HG02938 (cell line): Measurements from ENCODE around the gene RASL10A.
"Not testable (repeated sequence)": the region's sequence is repeated elsewhere in the genome, so short reads cannot be mapped to it uniquely, and the experiment has no call there.

Experiments used
- ATAC-seq: cut with Tn5 transposase; IDR thresholded peaks from one replicate; pipeline ENCODE4 v1.9.1; 2021; ENCODE audit warnings: mild to moderate bottlenecking, moderate library complexity; ENCODE audit not compliant: unreplicated experiment

RASL10A gene

DNA sequence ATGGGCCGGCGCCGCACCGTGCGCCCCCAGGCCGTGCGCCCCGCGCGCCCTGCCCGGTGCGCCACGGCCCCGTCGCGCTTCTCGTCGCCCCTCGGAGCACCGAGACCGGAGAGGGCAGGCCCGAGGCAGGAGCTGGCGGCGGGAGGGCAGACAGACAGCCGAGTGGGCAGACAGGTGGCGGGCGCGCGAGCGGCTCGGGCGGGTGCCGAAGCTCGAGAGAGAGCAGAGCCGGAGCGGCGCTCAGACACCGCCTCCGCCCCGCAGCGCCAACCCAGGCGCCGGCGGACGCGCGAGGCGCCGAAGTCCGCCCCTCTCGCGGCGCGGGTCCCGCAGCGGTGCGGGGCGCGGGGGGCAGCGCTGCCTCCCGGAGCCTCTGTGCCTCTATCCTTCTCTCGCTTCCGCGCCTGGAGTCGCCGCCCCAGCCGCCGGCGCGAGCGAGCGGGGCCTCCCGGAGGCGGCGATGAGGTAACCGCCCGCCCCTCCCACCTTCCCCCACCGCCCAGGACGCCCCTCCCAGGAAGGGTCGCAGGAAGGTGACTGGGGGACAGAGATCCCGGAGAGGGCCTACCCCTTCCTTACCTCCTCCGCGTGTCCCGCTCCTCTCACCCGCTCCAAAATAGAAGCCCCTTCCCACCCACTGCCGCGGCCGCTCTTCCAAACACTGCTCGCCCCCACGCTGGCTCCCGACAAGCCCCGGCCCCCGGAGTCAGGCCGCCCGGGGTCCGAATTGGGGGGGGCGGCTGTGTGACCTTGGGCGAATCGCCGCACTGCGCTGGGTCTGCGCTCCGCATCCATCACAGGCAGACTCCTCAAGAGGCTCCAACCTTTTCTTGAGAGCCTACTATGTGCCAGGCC lies at the start of gene RASL10A:
TSS of gene RASL10A (minus strand) at position 412 of the 855 bp plus-strand sequence. CDS start 451 bp downstream, outside the sequence.
- no peak for ATAC-seq

- ATAC-seq: no peak
Observed at GRCh38 chr22:29359469-29359868, 44.0 kb upstream of the RASL10A start.

DNA sequence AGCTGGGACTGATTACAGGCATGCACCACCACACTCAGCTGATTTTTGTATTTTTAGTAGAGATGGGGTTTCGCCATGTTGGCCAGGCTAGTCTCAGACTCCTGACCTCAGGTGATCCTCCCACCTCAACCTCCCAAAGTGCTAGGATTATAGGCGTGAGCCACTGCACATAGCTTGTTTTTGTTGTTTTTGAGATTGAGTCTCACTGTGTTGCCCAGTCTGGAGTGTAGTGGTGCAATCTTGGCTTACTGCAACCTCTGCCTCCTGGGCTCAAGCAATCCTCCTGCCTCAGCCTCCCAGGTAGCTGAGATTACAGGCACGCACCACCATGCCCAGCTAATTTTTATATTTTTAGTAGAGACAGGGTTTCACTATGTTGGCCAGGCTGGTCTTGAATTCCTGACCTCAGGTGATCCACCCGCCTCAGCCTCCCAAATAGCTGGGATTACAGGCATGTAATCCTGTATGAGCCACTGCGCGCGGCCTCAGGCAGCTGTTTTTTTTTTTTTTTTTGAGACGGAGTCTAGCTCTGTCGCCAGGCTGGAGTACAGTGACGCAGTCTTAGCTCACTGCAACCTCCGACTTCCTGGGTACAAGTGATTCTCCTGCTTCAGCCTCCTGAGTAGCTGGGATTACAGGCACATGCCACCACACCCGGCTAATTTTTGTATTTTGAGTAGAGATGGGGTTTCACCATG lies 41.8 kb upstream of the RASL10A start:
- ATAC-seq: not testable (repeated sequence)

- no peak for ATAC-seq
Observed at GRCh38 chr22:29353860-29354259, 38.4 kb upstream of the RASL10A start.

- ATAC-seq: no peak
Observed at GRCh38 chr22:29353286-29353685, 37.8 kb upstream of the RASL10A start.

DNA sequence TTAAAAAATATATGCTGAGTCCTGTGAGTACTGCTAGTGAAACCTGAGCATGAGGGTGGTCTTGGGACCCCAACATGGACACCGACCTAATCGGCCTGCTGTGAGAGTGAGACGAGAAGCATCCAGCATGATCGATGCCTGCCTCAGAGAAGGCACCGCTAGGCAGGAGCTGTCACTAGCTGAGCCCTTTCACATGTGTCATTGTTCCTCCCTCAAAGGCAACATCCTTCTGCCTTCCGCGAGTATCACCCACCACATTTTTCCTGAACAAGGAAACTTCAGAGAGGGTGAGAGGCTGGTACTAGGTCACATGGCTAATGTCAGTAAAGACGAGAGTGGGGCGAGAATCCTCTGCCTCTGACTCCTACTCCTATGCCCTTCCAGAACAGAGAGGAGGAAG lies 37.3 kb upstream of the RASL10A start:
- ATAC-seq: no peak

DNA sequence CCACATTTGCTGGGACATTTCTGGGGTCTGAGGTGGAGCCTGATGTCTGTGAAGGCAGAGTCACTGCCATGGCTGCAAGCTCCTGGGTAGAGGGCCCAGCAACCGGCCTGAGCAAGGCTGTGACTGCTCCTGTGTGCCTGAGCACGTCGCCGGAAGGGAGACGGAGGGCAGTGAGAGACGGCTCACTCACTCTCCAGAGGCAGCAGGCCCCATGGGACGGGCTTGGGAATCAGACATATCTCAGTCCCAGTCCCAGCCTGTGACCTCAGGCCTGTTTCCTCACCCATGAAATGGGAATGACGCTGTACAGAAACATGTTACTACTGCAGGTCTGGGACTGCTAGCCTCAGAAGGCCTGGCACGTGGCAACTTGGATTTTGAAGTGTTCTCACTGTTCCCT lies 36.4 kb upstream of the RASL10A start:
- no peak for ATAC-seq

- no peak for ATAC-seq
Observed at GRCh38 chr22:29351042-29351441, 35.5 kb upstream of the RASL10A start.

DNA sequence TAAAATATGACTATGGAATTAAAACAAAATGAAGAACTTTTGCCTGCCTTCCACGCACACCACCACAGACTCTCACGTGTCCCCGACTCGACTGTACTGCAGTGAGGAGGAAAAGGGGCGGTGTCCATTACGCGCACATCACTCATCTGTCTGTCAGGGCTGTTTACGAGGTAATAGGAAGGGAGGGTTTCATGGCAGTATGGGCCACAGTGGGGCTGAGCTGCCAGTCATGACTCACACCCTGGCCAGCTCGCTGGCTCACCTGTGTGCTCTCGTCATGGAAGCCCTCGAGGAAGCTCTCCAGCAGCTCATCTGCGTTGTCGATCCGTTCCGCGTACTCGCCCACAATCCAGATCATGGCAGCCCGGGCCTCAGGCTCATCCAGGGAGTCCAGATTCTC lies 33.5 kb upstream of the RASL10A start:
- ATAC-seq: no peak

DNA sequence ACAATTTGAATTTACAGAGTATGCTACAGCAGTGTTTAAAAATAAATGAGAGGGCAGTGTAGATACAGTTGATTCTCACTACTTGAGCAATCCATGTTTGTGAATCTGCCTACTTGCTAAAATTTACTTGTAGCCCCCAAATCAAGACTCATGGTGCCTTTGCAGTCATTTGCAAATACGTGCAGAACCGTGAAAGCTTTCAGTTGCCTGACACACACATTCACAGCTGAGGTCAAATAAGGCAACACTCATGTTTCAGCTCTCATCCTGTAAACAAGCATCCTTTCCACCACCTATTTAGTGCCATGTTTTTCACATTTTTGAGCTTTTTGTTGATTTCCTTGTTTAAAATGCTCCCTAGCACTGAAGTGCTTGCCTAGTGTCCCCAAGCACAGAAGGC lies 32.5 kb upstream of the RASL10A start:
- no peak for ATAC-seq

DNA sequence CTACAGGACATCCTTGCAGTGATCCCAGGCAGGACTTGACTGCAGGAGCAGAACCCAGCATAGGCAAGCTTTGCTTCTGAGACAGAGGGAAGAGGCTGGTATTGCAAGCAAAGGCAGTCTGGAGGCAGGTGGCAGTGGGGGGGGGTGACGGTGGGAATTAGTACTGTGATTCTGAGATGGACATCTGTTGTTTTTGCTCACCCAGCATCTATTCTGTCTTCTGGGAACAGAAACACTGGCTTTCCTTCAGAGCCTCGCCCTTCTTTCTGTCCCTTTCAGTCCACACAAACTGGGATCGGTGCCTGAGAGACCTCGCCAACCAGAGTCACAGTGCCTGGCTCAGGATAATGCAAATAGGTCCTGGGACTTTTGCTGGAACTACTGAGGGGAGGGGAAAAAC lies 31.2 kb upstream of the RASL10A start:
- no peak for ATAC-seq

DNA sequence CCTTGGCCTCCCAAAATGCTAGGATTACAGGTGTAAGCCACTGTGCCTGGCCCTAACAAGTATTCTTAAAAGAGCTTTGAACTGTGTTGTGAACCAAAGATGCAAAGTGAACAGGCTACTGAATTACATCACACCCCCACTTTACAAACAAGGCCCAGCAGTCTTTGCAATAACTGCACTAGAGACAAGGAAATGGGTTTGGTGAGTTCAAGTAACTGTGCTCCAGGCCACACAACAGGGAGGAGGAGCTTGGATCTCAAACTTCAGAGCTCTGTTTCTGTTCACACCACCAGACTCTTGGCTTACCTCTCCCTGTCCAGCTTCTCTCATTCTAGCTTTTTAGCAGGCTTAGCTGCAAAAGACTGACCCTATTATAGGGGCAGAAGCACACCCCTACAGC lies 30.4 kb upstream of the RASL10A start:
- ATAC-seq: no peak

DNA sequence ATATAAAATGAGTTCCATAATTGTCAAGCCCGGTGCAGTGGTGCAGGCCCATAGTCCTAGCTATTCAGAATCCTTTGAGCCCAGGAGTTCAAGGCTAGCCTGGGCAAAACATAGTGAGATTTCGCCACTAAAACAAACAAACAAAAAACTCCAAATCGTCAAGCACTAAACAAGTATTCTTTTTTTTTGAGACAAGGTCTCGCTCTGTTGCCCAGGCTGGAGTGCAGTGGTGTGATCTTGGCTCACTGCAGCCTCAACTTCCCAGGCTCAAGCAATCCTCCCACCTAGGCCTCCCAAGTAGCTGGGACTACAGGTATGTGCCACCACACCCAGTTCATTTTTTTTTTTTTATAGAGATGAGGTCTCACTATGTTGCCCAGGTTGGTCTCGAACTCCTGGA lies 29.4 kb upstream of the RASL10A start:
- ATAC-seq: not testable (repeated sequence)

- ATAC-seq: no peak
Observed at GRCh38 chr22:29344137-29344536, 28.6 kb upstream of the RASL10A start.

GRCh38 chr22:29343313-29343805 lies 27.9 kb upstream of the RASL10A start:
- no peak for ATAC-seq

- no peak for ATAC-seq
Observed at GRCh38 chr22:29342577-29343312, 27.2 kb upstream of the RASL10A start.

DNA sequence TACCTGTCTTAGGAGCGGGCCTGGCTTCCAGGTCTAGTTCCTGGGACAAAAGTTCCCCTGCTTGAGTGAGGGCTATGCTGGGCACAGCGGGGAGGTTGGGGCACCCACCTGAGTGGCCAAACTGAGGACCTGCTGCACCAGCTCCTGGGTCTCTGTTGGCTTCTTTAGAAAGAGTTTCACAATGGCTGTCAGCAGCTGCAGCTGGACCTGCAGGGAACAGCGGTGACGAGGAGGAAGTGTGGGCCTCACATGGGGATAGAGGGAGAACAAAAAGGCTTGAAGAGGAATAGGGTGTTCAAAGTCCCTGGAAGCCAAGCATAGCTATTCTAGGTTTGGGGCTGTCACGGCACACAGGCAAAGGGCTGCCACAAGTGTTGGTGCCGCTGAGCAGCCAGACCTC lies 26.7 kb upstream of the RASL10A start:
- no peak for ATAC-seq

GRCh38 chr22:29341849-29342127 lies 26.3 kb upstream of the RASL10A start:
- no peak for ATAC-seq

DNA sequence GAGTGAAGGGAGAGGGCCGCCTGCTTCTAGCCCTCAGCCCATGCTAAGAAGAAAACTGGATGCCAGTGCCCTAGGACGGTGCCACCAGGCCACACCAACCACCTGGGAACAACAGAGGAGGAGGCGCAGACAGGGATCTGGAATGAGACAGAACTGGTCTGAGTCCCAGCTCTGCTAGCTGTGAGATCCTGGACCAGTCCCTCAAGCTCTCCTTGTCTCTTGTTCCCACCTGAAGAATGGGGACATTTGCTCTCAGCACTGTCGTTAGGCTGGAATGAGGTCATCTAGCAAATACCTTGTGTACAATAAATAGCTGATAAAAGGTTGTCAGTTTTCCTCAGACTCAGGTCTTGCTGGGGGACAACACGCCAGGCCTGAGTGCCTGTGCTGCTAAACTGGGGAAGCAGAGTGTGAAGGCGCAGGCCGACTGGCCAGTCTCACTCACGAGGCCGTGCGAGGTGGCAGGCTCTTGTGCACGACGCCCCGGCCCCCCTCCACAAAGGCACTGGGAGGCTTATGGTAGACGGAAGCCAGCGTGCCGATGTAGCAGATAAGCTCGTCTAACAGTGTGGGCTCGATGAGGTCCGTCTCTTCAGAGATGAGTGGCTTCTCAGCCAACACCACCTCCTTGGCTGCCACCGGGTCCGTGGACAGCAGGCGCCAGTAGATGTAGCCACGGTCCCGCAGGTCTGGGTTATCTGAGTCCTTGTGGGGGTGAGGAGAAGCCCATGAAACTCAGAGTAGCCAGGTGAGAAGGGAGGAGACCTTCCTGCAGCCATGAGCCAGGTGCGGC lies 25.8 kb upstream of the RASL10A start:
- ATAC-seq: no peak

DNA sequence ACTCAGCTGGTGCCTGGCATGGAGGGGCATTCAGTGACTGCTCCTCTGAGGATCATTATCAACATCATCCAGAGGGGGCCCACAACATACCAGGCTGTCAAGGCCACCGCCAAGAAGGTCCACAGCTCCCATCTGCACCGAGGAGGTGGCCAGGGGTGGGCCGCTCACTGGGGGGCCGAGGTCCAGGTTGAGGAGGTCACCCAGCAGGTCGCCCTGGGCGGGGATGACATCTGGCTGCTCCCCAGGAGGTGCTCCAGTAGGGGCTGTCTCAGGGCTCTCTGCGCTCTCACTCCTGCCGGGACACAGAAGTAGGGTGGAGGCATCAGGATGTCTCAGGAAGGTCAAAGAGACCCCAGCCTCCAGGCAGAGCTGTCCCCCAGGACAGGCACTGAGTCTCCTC lies 25.1 kb upstream of the RASL10A start:
- ATAC-seq: no peak
